Neutrophil (primary cell): ENCODE results near the gene NEGR1.

Source experiments
- H3K27ac ChIP-seq: fragments of 200-600 bp; sonication (generic); 2 replicates; pipeline ENCODE4 v1.5.1; 2016; ENCODE audit warnings: mild to moderate bottlenecking, moderate library complexity
- H3K27me3 ChIP-seq: fragments of 200-600 bp; sonication (generic); 2 replicates; pipeline ENCODE4 v1.6.0; 2016; ENCODE audit warnings: mild to moderate bottlenecking
- H3K36me3 ChIP-seq: fragments of 200-600 bp; sonication (generic); 2 replicates; pipeline ENCODE4 v1.5.1; 2017
- H3K4me1 ChIP-seq, 2 experiments: fragments of 200-600 bp in 1 of 2; sonication (generic) in 1 of 2; 1 replicate in 1 of 2; 2 replicates in 1 of 2; pipeline versions ENCODE4 v1.5.1 to v1.6.1; 2013 to 2016; ENCODE audit warnings: low read depth in 1 of 2, low read length in 1 of 2, mild to moderate bottlenecking in 1 of 2, moderate library complexity in 1 of 2; ENCODE audit not compliant: control insufficient read depth in 1 of 2, insufficient read depth in 1 of 2
- H3K4me3 ChIP-seq, 2 experiments: fragments of 200-600 bp in 1 of 2; sonication (generic) in 1 of 2; 1 replicate in 1 of 2; 2 replicates in 1 of 2; pipeline ENCODE4 v1.5.1; 2013 to 2016; ENCODE audit warnings: low read depth in 1 of 2, low read length in 1 of 2, mild to moderate bottlenecking in 1 of 2, moderate library complexity in 1 of 2
- H3K9me3 ChIP-seq: fragments of 200-600 bp; sonication (generic); 2 replicates; pipeline ENCODE4 v1.5.1; 2016
- TF ChIP-seq, protein P1 (sequence below): fragments of 200-600 bp; sonication (generic); IDR thresholded peaks from 2 replicates; pipeline ENCODE4 v1.5.1; 2016; ENCODE audit warnings: antibody characterized with exemption

The NEGR1 gene

GRCh38 chr1:71618191-71618590 lies 664.1 kb downstream of the NEGR1 start:
- Histone ChIP-seq H3K27ac (no peak overlapping the region), H3K4me3 (no peak overlapping the region), H3K4me1 (no peaks in the 10 kb centered on the region), H3K36me3 (no peaks in the 10 kb centered on the region), H3K27me3 (no peaks in the 10 kb centered on the region), H3K9me3 (no peaks in the 10 kb centered on the region)
- TF ChIP-seq, protein P1, sequence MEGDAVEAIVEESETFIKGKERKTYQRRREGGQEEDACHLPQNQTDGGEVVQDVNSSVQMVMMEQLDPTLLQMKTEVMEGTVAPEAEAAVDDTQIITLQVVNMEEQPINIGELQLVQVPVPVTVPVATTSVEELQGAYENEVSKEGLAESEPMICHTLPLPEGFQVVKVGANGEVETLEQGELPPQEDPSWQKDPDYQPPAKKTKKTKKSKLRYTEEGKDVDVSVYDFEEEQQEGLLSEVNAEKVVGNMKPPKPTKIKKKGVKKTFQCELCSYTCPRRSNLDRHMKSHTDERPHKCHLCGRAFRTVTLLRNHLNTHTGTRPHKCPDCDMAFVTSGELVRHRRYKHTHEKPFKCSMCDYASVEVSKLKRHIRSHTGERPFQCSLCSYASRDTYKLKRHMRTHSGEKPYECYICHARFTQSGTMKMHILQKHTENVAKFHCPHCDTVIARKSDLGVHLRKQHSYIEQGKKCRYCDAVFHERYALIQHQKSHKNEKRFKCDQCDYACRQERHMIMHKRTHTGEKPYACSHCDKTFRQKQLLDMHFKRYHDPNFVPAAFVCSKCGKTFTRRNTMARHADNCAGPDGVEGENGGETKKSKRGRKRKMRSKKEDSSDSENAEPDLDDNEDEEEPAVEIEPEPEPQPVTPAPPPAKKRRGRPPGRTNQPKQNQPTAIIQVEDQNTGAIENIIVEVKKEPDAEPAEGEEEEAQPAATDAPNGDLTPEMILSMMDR: no peak

DNA sequence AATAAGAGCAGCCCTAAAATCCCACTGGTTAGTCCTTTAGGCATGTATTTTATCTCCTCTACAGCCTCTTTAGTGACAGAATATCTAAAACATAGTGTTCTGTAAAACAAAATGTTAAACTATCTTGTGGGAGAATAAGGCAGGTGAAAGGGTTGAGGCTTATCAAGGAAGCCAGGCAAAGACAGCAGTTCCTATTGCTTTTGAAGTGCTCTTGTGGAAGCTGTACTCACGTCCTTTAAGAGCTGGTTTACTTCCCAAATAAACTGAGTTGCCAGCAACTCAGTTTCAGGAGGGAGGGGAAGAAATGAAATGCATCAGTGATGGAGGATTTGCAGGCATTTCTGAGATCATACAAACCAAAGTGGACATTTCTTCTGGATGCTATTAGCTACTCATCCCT lies 671.9 kb downstream of the NEGR1 start:
- H3K9me3 ChIP-seq: no peaks in the 10 kb centered on the region
- no peaks in the 10 kb centered on the region for H3K27me3 ChIP-seq
- TF ChIP-seq, protein P1: no peak
- H3K4me3 ChIP-seq: no peak overlapping the region
- no peaks in the 10 kb centered on the region for H3K36me3 ChIP-seq
- H3K27ac ChIP-seq: no peak overlapping the region
- no peaks in the 10 kb centered on the region for H3K4me1 ChIP-seq

- Histone ChIP-seq H3K36me3 (no peaks in the 10 kb centered on the region), H3K27me3 (no peaks in the 10 kb centered on the region), H3K27ac (no peak overlapping the region), H3K4me1 (no peaks in the 10 kb centered on the region), H3K4me3 (no peak overlapping the region), H3K9me3 (no peaks in the 10 kb centered on the region)
- TF ChIP-seq, protein P1: no peak
These were observed 679.1 kb downstream of the NEGR1 start for GRCh38 chr1:71603044-71603776.

GRCh38 chr1:71600023-71600422 lies 682.3 kb downstream of the NEGR1 start:
- H3K9me3 ChIP-seq: no peaks in the 10 kb centered on the region
- TF ChIP-seq, protein P1: no peak
- no peaks in the 10 kb centered on the region for H3K27me3 ChIP-seq
- H3K36me3 ChIP-seq: no peaks in the 10 kb centered on the region
- H3K27ac ChIP-seq: no peak overlapping the region
- no peaks in the 10 kb centered on the region for H3K4me1 ChIP-seq
- H3K4me3 ChIP-seq: no peak overlapping the region

DNA sequence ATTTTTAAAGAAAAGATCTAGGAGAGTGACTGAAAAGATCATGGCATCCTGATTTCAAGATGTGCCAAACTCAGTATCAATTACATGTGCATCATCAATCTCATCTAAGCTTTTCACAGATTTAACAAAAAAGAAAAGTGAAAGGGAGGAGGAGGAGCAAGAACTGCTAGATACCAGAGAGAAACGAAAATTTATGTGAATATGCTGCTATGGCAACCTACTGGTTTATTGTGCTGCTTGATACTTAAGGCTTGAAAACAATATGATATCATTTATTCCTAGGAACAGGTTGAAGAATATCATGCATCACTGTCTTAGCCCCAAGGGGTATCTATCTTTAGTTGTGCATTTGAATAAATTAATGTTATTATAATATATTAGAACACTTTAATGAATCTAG lies 683.0 kb downstream of the NEGR1 start:
- Histone ChIP-seq H3K4me3 (no peak overlapping the region), H3K27ac (no peak overlapping the region), H3K27me3 (no peaks in the 10 kb centered on the region), H3K36me3 (no peaks in the 10 kb centered on the region), H3K9me3 (no peaks in the 10 kb centered on the region), H3K4me1 (no peaks in the 10 kb centered on the region)
- TF ChIP-seq, protein P1: no peak
